Measurements from ENCODE around the gene KLHL10. TPM values are rescaled to one million over a fixed set of nuclear protein-coding genes. Genes with fewer than 3 reads are reported as not detected.
"Not testable (repeated sequence)": the region's sequence is repeated elsewhere in the genome, so short reads cannot be mapped to it uniquely, and the experiment has no call there.

The KLHL10 gene
- total and polyA plus RNA-seq, 4 donors = 0.11 to 0.63 (median 0.30) TPM; not detected in 1

DNA sequence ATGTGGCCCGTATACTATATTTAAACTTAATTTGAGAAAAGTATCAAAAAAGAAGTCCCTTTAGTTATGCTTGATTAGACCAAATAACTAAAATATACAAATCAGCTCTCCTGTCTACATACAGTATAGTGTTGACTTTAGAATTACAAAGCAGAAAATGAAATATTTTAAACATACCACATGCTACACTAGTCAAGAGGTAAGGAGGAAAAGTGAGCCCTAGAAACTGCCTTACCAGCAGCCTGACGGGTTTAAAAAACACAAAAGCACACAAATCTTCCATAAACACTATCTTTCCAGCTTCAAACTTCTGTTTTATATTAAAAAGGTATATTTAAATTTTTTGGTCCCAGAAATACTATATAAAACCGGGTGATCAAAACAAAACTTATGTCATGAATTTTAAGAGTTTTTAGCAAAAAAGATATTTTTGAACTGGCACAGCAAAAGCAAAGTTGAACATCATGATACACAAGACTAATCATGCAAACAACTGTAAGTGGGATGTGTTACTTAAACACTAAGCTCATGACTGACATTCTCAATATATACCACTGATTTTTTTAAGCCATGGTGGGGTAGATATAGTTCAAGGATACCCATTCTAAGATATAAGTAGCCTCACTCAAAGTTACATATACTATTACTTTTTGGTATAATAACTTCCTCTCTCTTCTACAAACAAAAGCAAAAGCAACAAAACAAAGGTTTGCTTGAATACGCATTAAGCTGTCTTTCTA, 11.8 kb downstream of the KLHL10 start:
- Histone ChIP-seq H3K4me3 (ENCODE audit: low read depth, low read length) (no peak overlapping the region), H3K27me3 (ENCODE audit: control insufficient read depth, insufficient read depth, low read length) (no peaks in the 10 kb centered on the region), H3K9me3 (ENCODE audit: control insufficient read depth, insufficient read depth, low read length) (no peaks in the 10 kb centered on the region), H3K27ac (ENCODE audit: low read depth, low read length) (no peak overlapping the region), H3K4me1 (ENCODE audit: control insufficient read depth, insufficient read depth, low read length) (no peaks in the 10 kb centered on the region), H3K36me3 (ENCODE audit: control insufficient read depth, insufficient read depth, low read length) (peaks cover 7% of the 10 kb centered on the region)
- 100% methylated on average over 1 of the region's 4 CpGs for WGBS (ENCODE audit: insufficient coverage)
- no peak for DNase-seq (ENCODE audit: low read depth in 4 of 6, low spot score in 6 of 6)

DNA sequence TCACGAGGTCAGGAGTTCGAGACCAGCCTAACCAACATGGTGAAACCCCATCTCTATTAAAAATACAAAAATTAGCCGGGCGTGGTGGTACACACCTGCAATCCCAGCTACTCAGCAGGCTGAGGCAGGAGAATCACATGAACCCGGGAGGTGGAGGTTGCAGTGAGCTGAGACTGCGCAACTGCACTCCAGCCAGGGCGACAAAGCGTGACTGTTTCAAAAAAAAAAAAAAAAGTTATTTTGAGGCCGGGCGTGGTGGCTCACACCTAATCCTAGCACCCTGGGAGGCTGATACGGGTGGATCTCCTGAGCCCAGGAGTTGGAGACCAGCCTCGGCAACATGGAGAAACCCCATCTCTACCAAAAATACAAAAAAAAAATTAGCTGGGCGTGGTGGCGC, 13.8 kb downstream of the KLHL10 start:
- peaks cover 11% of the 10 kb centered on the region for H3K36me3 ChIP-seq (ENCODE audit: control insufficient read depth, insufficient read depth, low read length)
- H3K27ac ChIP-seq (ENCODE audit: low read depth, low read length); H3K9me3 ChIP-seq (ENCODE audit: control insufficient read depth, insufficient read depth, low read length); H3K4me1 ChIP-seq (ENCODE audit: control insufficient read depth, insufficient read depth, low read length); H3K4me3 ChIP-seq (ENCODE audit: low read depth, low read length); H3K27me3 ChIP-seq (ENCODE audit: control insufficient read depth, insufficient read depth, low read length); DNase-seq (ENCODE audit: low read depth in 4 of 6, low spot score in 6 of 6): not testable (repeated sequence)
- WGBS (ENCODE audit: insufficient coverage) = 100% methylated on average over 2 of the region's 14 CpGs

DNA sequence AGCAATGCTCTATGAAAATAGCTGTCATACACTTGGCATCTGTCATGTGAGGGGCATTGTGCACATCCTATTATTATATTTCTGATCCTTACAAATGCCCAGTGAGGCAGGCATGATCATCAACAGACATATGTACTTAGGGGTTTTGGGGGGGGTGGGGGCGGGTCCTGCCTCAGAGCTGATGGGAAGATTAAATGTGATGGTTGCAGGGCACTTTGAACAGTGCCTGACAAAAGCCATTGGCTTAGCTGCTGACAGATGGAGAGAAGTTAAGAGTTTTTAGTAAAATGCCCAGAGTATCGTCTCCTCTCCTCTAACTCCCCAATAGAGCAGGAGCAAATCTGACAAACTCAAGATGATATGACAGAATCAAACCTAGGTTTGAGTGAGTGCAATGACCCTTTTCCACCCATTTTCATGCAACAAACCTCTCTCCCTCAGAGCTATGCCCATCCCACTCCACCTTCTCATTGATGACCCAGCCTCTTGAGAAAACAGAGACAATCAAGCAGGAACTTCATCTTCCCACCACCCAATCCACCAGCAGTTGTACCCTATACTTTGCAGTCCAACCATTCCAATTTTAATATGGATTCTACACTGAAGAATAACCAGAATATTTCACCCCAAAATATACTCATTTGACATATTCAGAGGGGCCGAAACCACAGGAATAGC, 22.8 kb downstream of the KLHL10 start:
- Histone ChIP-seq H3K27ac (ENCODE audit: low read depth, low read length) (no peak overlapping the region), H3K36me3 (ENCODE audit: control insufficient read depth, insufficient read depth, low read length) (no peaks in the 10 kb centered on the region), H3K4me3 (ENCODE audit: low read depth, low read length) (no peak overlapping the region), H3K4me1 (ENCODE audit: control insufficient read depth, insufficient read depth, low read length) (peaks cover 11% of the 10 kb centered on the region), H3K9me3 (ENCODE audit: control insufficient read depth, insufficient read depth, low read length) (no peaks in the 10 kb centered on the region), H3K27me3 (ENCODE audit: control insufficient read depth, insufficient read depth, low read length) (no peaks in the 10 kb centered on the region)
- no peak for DNase-seq (ENCODE audit: low read depth in 4 of 6, low spot score in 6 of 6)
- WGBS (ENCODE audit: insufficient coverage) = 62% methylated on average over 2 of the region's 3 CpGs

DNA sequence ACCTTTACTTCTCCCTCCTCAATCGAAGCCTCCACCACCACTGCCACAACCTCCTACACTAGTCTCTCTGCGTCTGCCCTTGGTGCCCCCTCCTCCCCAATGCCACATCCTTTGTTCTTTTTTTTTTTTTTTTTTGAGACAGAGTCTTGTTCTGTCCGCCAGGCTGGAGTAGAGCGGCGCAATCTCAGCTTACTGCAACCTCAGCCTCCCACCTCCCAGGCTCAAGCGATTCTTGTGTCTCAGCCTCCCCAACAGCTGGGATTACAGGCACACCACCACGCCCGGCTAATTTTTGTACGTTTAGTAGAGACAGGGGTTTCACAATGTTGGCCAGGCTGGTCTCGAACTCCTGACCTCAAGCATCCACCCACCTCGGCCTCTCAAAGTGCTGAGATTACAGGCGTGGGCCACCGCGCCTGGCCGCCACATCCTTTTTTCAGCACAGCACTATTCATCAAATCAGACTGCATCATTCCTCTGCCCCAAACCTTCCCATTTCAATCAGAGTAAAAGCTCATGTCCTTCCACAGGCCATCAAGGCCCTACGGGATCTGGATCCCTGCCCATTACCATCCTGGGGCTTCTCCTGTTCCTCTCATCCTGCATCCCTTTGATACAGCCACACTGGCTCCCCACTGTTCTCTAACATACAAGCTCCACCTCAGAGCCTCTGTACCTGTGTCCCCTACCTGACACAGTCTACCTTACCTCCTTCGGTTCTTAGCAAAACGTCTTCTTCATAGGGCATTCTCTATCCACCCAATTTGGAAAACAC, 25.6 kb downstream of the KLHL10 start:
- 46% methylated on average over 13 of the region's 18 CpGs for WGBS (ENCODE audit: insufficient coverage)

DNA sequence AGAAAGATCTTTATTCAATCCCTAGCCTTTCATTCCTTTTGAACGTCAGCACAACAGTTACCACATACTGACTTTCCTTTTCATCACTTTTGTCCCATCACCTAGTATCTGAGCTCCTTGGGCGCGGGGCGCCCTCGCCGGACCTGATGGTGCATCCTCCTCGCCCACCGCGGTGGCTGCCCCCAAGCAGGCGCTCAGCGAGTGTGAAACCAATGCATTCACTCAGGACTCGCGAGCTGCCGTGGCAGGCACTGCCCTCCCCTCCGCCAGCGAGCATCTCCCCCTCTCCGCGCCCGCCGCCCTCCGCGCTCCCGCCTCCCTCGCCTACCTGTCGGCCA, 26.8 kb downstream of the KLHL10 start:
- WGBS (ENCODE audit: insufficient coverage) = 0% methylated on average over 25 of the region's 25 CpGs
- Histone ChIP-seq H3K4me3 (ENCODE audit: low read depth, low read length) (peak overlapping the region; percentile 89), H3K4me1 (ENCODE audit: control insufficient read depth, insufficient read depth, low read length) (peaks cover 11% of the 10 kb centered on the region), H3K27ac (ENCODE audit: low read depth, low read length) (peak overlapping the region; percentile 92), H3K36me3 (ENCODE audit: control insufficient read depth, insufficient read depth, low read length) (peaks cover 13% of the 10 kb centered on the region), H3K9me3 (ENCODE audit: control insufficient read depth, insufficient read depth, low read length) (no peaks in the 10 kb centered on the region), H3K27me3 (ENCODE audit: control insufficient read depth, insufficient read depth, low read length) (no peaks in the 10 kb centered on the region)
- DNase-seq (ENCODE audit: low read depth in 4 of 6, low spot score in 6 of 6) = peak in 3 of 6 donors; percentile 11 to 27 (median 15)

More for the DNA sequence above, 25.6 kb downstream of the KLHL10 start:
- peaks cover 9% of the 10 kb centered on the region for H3K36me3 ChIP-seq (ENCODE audit: control insufficient read depth, insufficient read depth, low read length)
- H3K27me3 ChIP-seq (ENCODE audit: control insufficient read depth, insufficient read depth, low read length) = no peaks in the 10 kb centered on the region
- peak overlapping the region; percentile 89 for H3K4me3 ChIP-seq (ENCODE audit: low read depth, low read length)
- no peaks in the 10 kb centered on the region for H3K9me3 ChIP-seq (ENCODE audit: control insufficient read depth, insufficient read depth, low read length)
- no peak overlapping the region for H3K27ac ChIP-seq (ENCODE audit: low read depth, low read length)
- peaks cover 11% of the 10 kb centered on the region for H3K4me1 ChIP-seq (ENCODE audit: control insufficient read depth, insufficient read depth, low read length)
- DNase-seq (ENCODE audit: low read depth in 4 of 6, low spot score in 6 of 6) = peak in 1 of 6 donors; percentile 51

DNA sequence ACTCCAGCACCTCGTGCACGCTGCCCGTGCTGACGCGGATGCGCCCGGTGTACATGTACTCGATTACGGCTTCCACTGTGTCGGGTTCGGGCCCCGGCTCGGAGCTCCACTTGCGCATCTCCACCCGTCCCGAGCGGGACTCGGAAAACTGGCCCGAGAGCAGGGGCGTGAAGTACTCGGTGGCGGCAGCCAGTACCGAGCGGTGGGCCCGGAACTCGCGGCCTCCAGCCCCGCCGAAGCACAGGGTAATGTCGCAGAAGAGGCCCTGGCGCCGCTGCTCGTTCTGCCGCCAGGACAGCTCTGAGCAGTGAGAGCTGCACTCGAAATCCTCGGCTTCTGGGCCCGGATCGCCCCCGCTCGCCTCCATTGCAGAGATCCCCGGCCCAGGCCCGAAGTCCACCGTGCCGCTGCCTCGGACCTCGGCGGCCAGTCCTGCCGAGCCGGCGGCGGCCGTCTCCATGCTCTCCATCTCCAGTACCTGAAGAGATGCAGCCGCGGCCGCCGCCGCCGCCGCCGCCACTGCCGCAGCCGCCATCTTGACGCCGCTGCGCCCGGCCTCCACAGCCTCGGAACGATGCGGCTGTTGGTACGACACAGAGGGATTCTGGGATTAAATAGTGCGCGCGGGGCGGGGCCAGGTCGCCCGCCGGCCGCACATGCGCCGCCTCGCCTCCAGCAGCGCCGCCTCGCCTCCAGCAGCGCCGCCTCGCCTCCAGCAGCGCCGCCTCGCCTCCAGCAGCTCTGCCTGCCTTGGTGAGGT, 27.4 kb downstream of the KLHL10 start, which contains the start of gene KLHL11:
Gene KLHL11, minus strand, starts transcription at position 588 of the 760 bp plus-strand sequence. Its CDS starts 53 bp downstream, at position 535.
- Histone ChIP-seq H3K4me3 (ENCODE audit: low read depth, low read length) (peak within 1 kb of the TSS; percentile 89), H3K9me3 (ENCODE audit: control insufficient read depth, insufficient read depth, low read length) (no peaks in the 10 kb centered on the region), H3K4me1 (ENCODE audit: control insufficient read depth, insufficient read depth, low read length) (peaks cover 11% of the 10 kb centered on the region), H3K27me3 (ENCODE audit: control insufficient read depth, insufficient read depth, low read length) (no peaks in the 10 kb centered on the region), H3K27ac (ENCODE audit: low read depth, low read length) (peak within 1 kb of the TSS; percentile 92), H3K36me3 (ENCODE audit: control insufficient read depth, insufficient read depth, low read length) (peaks cover 18% of the 10 kb centered on the region)
- WGBS (ENCODE audit: insufficient coverage) = under 1% methylated on average over 87 of the region's 90 CpGs
- peak; percentile 68 to 97 (median 86) for DNase-seq (ENCODE audit: low read depth in 4 of 6, low spot score in 6 of 6)

DNA sequence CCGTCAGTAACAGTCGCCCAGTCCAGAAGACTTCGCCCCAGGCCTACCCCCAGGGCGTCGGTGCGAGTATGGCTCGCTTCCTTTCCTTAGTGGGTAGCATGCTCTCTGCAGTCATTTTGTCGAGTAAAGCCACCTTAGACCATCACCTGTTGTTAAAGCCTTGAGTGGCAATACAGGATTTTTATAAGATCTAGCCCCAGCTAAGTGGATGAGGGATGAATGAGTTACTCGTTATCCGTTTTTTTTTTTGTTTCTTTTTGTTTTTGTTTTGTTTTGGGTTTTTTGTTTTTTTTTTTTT, 27.9 kb downstream of the KLHL10 start:
- Histone ChIP-seq H3K9me3 (ENCODE audit: control insufficient read depth, insufficient read depth, low read length) (no peaks in the 10 kb centered on the region), H3K4me1 (ENCODE audit: control insufficient read depth, insufficient read depth, low read length) (peaks cover 11% of the 10 kb centered on the region), H3K36me3 (ENCODE audit: control insufficient read depth, insufficient read depth, low read length) (peaks cover 21% of the 10 kb centered on the region), H3K4me3 (ENCODE audit: low read depth, low read length) (peak overlapping the region; percentile 41), H3K27me3 (ENCODE audit: control insufficient read depth, insufficient read depth, low read length) (no peaks in the 10 kb centered on the region), H3K27ac (ENCODE audit: low read depth, low read length) (peak overlapping the region; percentile 92)
- 0% methylated on average over 7 of the region's 10 CpGs for WGBS (ENCODE audit: insufficient coverage)
- no peak for DNase-seq (ENCODE audit: low read depth in 4 of 6, low spot score in 6 of 6)

DNA sequence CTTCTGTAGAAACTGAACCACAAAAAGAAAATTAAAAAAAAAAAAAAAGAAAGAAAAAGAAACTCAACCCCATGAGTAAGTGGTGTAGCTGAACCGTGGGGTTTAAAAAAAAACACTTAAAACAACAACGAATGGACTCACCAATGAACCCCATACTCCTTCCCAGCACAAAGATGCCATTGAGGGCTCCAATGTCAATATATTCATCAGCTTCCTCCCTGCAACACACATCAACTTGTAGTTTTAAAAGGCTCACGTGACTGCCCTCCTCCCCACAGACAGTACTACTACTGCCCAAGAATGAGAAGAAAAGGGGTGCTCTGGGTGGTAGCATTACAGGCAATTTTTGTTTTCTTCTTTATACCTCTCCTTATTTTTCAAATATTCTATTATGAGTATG, 30.9 kb downstream of the KLHL10 start:
- WGBS (ENCODE audit: insufficient coverage) = 83% methylated on average over 1 of the region's 3 CpGs
- peaks cover under 1% of the 10 kb centered on the region for H3K4me1 ChIP-seq (ENCODE audit: control insufficient read depth, insufficient read depth, low read length)
- H3K9me3 ChIP-seq (ENCODE audit: control insufficient read depth, insufficient read depth, low read length) = no peaks in the 10 kb centered on the region
- peaks cover 51% of the 10 kb centered on the region for H3K36me3 ChIP-seq (ENCODE audit: control insufficient read depth, insufficient read depth, low read length)
- peak in 1 of 6 donors; percentile 7 for DNase-seq (ENCODE audit: low read depth in 4 of 6, low spot score in 6 of 6)
- no peak overlapping the region for H3K4me3 ChIP-seq (ENCODE audit: low read depth, low read length)
- no peak overlapping the region for H3K27ac ChIP-seq (ENCODE audit: low read depth, low read length)
- no peaks in the 10 kb centered on the region for H3K27me3 ChIP-seq (ENCODE audit: control insufficient read depth, insufficient read depth, low read length)

DNA sequence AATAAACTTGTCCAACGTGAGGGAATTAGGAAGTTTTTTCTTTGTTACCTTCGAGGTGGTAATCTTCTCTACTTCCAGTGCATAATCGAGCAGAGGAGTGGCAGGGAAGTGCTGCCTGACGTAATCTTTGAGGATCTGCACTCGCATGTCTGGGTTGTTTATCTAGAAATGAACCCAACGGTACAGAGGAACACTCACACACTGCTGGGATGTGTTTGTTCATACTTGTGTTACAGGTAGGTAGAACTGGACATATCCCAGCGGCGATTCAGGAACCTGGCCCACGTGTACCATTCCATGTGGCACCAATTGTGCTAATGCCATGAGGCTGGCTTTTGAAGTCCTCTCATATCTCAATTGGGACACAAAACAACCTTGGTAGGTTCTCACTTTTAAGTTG, 31.8 kb downstream of the KLHL10 start:
- Histone ChIP-seq H3K27ac (ENCODE audit: low read depth, low read length) (no peak overlapping the region), H3K4me1 (ENCODE audit: control insufficient read depth, insufficient read depth, low read length) (no peaks in the 10 kb centered on the region), H3K9me3 (ENCODE audit: control insufficient read depth, insufficient read depth, low read length) (no peaks in the 10 kb centered on the region), H3K27me3 (ENCODE audit: control insufficient read depth, insufficient read depth, low read length) (no peaks in the 10 kb centered on the region), H3K4me3 (ENCODE audit: low read depth, low read length) (no peak overlapping the region), H3K36me3 (ENCODE audit: control insufficient read depth, insufficient read depth, low read length) (peaks cover 59% of the 10 kb centered on the region)
- 98% methylated on average over 6 of the region's 9 CpGs for WGBS (ENCODE audit: insufficient coverage)
- DNase-seq (ENCODE audit: low read depth in 4 of 6, low spot score in 6 of 6) = no peak
